NCI-H748 treated with DMSO at 0.1 percent for 48 hours (cell line): Measurements from ENCODE around the gene HMG20A.

Source experiments
- DNase-seq: peaks from one replicate; lab custom pipeline; 2025; lab: John Stamatoyannopoulos, UW

The HMG20A gene

DNA sequence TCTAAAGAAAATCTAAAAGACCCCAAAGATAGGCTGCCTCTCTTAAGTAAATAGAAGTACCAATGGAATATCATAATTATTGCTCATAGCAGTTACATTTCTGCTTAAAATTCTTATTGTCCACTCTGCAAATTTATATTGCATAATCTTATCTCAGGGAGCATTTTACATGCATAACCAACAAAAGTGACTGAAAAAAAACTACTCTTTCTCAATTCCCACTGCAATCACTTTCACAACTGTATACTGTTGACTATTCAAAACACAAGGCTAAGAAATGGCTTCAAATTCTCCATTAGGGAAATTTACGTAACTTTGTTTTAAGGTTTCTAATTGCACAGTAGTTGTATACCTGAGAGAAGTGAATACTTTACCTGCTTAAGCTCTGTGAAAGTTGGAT is 56.3 kb downstream of the HMG20A start:
- DNase-seq, result no peak

DNA sequence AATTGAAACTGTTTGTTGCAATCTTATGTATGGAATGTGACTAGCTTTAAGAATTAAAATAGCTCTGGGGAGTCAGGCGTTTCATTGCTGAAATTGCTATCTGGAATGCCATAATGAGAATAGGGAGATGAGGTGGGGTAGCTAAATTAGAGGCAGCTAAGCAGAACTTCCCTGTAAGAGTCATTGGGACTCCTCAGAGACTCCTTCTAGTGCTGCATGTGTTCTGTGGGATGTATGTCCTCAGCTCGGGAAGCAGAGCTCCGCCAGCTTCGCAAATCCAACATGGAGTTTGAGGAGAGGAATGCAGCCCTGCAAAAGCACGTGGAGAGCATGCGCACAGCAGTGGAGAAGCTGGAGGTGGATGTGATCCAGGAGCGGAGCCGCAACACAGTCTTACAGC is 57.4 kb downstream of the HMG20A start:
- DNase-seq, result no peak

DNA sequence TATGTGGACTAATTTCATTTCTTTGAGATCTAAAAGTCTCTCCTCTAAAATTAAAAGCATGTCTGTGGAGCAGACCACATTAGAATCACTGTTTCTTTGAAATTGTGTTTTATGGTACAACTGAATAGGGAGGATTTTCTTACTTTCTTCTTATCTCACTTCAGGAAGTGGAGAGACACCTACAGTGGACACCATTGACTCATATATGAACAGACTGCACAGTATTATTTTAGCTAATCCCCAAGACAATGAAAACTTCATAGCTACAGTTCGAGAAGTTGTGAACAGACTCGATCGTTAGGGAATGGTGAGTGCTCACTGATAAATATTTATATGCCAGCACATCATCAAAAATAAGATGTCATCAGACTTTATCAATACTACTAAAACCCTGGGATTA is 58.3 kb downstream of the HMG20A start:
- DNase-seq, result no peak

DNA sequence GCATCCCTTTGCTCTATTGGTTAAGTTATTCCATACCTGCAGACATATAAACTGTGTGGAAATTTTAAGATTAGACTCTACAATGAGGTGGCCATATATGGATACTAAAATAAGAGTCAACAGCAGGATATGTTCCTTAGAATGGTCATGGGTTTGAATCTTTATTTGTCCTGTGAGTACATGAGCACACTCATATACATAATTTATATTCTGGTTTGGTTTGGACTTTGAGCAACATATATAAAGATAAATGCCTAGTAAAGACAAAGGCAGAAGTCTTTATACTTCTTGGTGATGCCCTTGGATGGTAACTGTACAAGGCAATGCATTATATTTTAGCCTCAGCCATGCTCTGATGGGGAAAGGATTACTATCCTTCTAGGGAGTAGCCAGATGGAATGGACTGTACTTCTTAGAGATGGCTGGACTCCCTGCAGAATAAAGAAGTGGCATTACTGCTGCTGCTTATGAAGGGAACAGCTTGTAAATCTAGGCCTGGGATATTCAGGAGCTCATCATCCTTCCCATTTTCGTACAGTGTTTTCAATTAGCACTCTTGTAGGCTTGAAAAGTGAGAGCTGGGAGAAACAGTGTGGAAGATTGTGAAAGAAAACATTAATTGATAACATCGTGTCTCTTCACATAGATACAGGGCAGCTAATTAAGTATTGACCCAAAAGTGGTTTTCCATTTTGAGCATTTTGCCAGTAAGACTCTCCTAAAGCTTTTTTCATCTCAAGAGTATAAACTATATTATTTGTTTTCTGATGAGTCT is 60.4 kb downstream of the HMG20A start:
- no peak for DNase-seq

DNA sequence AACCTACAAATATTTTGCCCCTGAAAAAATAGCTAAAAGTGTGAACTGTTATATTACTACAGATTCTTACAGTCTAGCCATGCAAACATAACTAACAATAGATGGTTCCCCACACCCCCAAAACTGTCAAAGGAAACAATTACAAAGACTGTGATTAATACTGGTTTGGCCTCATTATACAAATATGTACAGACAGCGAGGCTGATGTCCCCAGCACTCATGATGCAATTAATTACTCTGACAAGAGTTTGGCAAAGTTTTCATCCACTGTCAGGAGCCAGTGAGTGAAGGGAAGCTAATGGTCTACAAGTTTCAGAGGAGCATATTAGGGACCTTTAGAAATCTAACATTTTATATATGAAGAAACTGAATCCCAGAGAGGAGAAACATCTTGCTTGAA is 61.0 kb downstream of the HMG20A start:
- DNase-seq, result no peak

DNA sequence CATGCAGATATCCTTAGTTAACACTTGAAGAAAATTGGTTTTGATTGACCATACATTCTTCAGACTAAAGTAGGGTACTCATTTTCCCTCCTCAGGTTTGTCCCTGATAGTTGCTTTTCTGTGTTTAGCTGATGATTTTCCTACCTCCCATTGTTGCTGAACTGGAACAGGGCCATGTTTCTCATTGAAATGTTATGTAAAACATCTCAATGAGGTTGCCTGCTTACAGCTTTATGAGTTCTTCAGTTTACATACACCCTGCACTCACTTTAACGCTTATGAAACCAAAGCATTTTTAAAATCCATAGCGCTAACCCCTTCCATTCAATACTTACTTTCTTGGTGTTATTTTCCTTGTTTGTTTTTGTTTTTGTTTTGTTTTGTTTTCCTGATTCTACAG is 61.9 kb downstream of the HMG20A start:
- no peak for DNase-seq

DNA sequence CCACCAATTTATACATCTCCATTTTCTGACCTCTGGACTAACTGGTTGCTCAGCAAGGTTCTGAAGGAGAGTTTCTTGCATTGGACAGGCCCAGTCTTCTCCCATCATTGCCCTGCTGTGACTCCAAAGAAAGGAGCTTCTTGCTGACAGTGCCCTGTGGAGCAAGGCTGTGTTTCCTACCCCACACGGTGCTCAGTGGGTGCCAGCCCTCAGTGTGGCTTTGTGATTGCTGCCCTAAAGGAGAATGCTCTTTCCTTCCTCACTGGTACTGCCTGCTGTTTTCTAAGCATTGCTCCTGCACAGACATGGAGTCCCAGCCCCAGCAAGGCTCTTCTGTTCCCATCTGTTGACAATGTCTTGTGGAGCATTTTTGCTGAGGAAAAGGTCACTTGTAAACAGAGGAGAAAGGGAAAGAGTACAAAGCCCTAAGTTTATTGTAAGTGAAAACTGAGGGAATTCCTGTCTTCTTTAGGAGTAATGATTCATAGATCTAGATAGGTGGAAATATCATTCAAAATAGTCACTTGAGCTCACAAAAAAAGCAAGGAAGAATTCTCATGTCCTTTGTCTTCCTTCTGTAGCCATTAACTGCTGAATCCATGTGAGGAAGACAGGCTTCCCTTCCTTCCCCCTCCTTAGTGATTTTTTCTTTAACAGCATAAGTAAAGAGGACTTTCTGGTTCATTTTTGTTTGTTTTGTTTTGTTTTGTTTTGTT is 62.9 kb downstream of the HMG20A start:
- DNase-seq, result no peak

DNA sequence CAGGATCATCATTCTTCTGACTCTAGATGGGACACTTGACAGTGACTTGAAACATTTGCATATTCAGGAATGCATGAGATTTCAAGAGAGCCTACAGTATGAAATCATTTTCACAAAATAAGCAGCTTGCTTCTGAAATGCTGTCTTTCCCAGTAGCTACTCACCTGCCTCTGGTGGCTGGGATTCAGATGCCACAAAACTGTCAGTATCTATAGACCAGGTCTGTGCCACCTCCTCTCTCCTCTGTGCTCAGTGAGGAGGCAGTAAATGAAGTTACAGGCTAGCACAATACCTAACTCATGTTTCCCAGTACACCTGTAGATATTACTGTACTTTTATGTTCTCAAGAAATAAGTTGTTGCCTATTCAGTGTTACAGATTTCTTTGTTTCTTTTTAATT is 64.3 kb downstream of the HMG20A start:
- no peak for DNase-seq

DNA sequence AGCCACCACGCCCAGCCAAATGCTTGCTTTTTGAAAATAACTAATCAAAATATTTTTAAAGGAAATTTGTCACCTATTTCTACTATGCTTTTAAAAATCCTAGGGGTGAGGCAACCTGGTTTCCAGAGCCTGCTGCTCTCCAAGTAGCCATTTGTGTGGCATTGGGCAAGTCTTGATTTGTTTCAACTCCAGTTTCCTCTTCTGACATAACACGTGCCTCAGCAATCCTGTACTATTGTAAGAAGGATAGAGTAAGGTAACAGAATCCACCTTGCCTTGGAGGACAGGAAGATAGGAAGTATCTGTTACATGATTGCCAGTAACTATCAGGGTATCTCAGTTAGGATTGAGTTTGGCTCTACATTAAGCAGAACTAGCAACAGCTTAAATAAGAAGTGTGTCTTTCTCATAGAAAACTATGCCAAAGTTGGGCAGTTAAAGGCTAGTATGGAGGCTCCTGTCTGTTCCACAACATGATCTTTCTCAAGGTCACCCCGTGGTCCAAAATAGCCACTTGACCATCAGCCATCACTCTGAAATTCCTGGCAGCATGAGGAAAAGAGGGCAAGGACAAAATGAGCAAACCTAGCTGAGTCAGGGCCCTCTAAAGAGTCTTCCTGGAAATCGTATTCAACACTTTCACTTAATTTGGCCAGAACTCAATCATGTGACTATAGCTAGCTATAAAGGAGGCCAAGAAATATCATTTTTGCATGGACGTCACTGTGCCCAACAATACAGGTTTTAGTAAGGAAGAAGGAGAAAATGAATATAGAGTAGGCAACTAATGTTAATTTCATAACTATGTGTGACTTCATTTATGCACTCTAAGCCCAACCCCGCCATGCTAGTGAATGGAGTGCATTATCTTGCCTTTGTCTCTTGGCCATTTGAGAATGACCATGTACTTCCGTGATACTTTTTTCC is 66.1 kb downstream of the HMG20A start:
- no peak for DNase-seq

DNA sequence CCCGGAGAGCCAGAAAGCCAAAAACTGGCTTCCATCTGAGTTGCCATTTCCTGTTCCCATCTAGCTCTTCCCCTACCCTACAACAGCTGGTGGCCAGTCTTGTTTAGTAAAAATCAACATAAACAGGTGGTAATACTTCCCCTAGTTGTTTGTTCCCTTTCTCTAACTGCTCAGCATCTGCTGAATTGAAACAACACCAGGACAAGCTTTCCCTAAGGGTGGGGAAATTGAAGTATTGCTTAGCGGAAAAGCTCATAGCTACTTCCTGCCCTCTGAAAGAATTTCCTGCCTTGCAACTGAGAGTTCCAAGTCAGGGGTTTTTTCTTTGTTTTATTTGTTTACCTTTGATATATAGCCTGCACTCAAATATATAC is 66.8 kb downstream of the HMG20A start:
- no peak for DNase-seq

DNA sequence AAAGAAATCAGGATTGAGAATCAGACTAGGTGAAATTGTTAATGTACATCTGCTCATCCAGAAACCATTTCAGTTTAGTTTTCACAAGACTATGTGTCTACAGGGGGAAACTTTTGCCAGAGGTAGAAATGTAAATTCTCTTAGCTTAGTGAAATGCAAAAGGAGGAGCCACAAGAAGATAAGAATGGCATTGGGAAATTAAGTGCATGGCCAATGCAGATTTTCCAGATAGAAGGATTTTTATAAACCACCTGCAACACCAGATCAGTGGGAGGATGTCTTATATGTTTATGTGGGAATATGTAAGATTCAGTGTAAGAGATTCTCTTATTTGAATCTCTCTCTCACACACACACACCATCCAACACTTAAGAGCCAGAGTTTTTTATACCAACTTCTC is 67.2 kb downstream of the HMG20A start:
- DNase-seq, result no peak

DNA sequence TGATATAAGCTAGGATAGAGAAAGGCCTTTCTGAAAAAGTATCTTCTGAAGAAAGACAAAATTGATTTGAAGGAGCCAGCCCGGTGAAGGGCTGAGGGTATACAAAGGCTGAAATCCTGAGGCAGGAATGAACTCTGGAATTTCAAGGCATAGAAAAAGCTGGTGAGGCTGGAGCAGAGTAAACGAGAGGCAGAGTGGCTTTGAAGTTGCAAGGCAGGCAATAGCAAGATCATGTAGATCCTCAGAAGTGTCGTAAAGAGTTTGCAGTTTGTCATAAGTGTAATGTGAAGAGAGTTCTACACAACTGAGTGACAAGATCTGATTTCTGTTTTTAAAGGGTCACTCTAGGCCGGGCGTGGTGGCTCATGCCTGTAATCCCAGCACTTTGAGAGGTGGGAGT is 69.0 kb downstream of the HMG20A start:
- DNase-seq, result no peak

DNA sequence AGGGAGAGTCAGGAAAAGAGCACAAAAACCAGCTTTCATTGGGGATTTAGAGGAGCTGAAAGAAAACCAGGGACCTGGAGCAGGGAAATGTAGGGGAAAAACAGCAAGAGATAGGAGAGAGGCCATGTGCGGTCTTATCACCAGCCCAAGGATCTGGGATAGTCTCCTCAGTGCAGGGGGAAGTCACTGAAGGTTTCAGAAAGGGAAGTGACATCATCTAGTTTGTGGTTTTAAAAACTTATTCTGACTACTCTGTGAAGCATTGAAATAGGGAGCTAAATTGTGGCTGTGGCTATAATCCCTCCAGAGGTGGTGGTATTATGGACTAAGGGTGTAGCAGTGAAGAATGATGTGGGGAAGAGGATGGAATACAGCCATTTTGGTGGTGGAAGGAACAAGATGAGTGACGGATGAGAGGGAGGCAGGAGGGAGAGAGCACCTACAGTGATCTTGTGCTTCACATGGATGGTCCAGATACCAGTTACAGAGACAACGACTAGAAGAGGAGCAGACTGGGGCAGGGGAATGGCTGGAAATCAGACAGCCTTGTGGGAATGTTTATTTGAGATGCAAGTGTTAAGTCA is 72.7 kb downstream of the HMG20A start:
- no peak for DNase-seq

DNA sequence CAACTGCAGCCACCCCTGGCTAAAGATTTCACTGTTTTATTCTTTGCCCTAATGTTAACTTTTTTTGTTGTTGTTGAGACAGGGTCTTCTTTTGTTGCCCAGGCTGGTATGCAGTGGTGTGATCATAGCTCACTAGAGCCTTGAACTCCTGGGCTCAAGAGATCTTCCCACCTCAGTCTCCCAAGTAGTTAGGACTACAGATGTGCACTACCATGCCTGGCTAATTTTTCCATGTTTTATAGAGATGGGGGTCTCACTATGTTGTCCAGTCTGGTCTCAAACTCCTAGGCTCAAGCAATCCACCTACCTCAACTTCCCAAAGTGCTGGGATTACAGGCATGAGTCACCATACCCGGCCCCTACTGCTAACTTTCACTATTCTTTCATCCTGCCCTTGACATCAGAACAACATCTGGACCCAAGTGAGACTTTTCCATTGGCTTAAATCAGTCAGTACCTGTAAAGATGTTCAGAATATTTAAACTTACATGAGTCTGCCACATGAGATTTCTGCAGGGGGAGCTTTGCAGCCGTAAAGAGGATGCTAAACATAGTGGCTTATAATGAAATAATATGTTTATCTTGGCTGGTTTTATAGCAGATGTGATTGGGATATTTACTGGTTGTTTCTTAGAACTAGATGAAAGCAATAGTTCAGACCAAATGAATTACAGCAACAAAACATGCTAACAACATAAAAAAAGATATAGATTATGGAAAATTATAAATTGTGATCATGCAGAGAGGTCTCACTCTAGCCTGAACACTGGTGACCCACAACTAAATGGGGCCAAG is 73.6 kb downstream of the HMG20A start:
- DNase-seq, result no peak

DNA sequence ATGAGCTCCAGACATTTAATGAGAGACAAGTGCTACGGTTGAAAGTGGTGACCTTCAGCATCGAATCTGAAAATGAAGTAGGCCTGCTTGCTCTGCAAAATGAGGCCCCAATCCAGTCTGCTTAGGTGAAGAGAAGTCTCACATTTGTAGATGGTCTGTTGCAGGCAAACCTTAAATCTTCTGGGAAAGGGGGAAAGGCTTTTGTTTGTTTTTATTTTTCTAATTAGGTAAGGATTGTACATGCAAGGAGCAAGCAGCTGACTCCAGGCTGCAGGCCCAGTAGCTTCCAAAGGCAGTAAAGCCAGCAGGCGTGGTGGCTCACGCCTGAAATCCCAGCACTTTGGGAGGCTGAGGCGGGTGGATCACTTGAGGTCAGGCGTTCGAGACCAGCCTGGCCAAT is 74.3 kb downstream of the HMG20A start:
- DNase-seq, result no peak

DNA sequence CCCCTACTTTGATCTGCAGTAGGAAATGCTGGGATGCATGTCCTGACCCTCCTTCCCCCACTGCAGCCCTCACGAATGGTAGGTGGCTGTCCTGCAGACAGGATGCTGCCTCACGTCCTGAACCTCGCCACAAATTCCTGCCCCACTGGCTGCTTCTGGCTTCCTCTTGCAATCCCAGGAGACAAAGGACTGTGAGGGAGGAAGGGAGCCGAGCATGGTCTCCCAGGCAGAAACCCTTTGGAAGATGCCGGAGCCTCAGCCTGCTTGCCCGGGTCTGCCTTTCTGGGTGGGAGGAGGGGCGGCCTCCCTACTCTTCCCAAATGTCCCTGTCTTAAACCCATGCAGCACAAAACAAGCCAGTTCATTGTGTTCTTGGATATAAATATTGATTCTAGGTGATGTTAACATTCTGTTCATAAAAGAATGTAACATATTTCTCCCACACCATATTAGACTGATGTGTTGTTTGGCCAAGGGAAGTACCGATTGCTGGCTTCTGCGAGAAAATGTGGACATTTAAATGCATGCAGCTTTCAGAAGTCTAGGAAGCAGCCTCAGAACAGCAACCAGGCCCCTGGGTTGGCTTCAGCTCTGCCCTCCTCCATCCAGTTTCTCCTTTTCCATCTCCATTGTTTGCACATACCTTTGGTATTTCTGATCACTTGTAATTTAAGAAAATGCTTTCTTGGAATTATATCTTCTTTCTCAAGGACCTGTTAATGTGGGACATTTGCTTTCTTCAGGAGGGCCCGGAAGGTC is 75.3 kb downstream of the HMG20A start:
- no peak for DNase-seq

DNA sequence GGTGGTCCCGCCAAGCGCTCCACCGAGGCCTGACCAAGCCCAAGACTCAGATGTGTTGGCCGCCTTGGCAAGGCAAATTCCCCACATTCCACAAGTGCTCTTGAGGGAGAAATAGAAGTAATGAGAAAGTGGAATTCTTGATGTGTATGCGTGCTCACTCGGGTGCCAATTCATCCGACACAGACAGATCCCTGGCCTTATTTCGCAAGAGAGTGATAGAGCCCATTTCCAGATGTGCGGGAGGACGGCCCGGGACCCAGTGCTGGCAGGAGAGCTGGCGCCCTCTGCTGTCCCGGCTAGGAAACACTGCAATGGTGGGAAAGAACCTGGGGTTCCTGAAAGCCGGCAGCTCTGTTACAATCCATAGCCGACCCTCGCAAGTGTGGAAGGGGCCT is 76.0 kb downstream of the HMG20A start:
- peak; percentile 35 for DNase-seq

DNA sequence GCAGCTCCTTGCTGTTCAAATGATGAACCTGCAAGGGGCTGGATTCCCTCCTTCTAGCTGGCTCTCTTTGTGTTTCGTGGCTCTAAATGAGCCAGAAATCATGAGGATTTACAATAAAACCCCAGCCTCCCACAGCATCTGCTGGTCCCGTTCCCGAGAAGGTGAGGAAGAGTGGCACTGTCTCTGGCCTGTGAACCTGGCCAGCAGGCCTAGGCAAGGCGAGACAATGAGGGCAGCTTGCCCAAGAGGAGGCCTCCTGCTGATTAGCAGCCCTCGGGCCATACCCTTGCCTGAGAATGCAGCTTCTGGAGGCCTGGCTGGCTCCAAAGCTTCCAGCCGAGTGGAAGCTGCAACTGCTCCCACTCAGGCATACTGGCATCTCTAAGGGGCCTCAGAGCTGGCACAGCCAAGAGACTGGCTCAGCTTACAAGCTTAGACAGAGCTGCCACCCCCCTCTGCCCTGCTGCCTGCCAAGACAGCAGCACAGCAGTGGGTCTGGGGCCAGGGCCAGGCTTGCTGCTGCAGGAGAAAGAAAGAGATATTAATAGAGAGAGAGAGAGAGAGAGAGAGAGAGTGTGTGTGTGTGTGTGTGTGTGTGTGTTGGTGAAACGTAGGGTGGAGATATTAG is 76.5 kb downstream of the HMG20A start:
- DNase-seq, result no peak

DNA sequence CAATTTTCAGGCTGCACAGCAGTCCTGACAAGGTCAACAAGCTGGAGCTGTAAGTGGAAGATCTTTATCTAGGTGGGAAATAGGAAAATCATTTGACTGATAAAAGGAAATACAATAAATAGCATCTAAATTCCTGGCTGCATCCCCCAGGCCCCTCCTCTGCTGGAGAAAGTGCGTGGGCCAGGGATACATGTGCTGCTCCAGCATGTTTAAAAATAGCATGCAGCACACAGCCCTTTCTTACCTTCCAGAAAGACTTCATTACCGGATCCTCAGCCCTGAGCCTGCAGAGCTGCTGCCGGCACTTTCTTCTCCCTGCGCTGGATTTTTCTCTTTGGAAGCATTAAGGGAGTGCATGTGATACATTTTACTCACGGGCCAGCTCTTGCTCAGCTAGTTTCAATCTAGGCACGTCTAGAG is 77.3 kb downstream of the HMG20A start:
- DNase-seq, result no peak

DNA sequence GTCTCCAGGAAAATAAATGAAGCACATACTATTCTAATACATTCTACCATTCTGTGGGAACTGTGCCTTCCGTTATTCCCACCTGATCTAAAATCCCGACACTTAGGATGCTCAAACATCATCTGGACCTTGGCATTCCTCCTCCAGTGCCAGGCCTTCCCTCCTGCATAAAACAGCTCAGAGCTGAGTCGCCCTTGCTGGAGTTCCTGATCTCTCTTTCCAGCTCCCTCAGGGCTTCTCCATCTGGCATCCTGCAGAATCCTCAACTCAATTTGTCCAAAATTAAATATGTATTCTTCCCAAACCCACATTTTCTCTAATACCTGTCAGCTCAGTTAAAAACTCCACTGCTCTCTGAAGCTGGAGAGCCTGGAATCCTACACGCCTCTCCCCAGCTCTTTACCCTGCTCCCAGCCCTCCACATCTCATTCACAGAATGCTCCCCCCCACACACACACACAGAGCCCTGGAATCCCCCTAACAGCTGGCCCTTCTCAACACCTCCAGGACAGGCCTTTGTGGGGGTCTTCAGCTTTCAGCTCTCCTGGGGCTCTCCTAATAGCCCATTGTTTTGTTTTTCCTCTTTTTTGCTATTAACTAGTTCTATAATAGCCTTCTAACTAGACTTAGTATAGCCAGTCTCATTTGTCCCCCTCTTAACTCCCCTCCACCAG is 78.5 kb downstream of the HMG20A start:
- DNase-seq, result no peak
